Stimulated activated naive B cell treated with anti-CD40 and anti-IgM and Interleukin-4, amounts not matched to agents 10 μg/mL and 1 μg/mL and 100 μg/mL, for 72 hours (primary cell): ENCODE data around the gene DDTL.
"Not testable (repeated sequence)": the region's sequence is repeated elsewhere in the genome, so short reads cannot be mapped to it uniquely, and the experiment has no call there.

Experiments
- ATAC-seq, 2 donors: fragments of 150-1000 bp; cut with Tn5 transposase; replicated peaks; 2 replicates each; pipeline ENCODE4 v1.10.0; 2021; ENCODE audit warnings: moderate library complexity in 1 of 2
- DNase-seq: peaks from one replicate; pipeline ENCODE4 v3.0.0; 2021
- H3K27ac Mint-ChIP-seq: one replicate; pipeline ENCODE4 v1.8.0; 2022; ENCODE audit warnings: mild to moderate bottlenecking, mixed read lengths
- H3K27me3 Mint-ChIP-seq, 2 donors: one replicate each; pipeline ENCODE4 v1.8.0; 2022; ENCODE audit warnings: mixed read lengths in 2 of 2
- H3K36me3 Mint-ChIP-seq, 2 donors: one replicate each; pipeline ENCODE4 v1.8.0; 2022; ENCODE audit warnings: mixed read lengths in 2 of 2, mild to moderate bottlenecking in 1 of 2
- H3K4me1 Mint-ChIP-seq, 2 donors: one replicate each; pipeline ENCODE4 v1.8.0; 2022; ENCODE audit warnings: mixed read lengths in 2 of 2, mild to moderate bottlenecking in 1 of 2
- H3K4me3 Mint-ChIP-seq, 2 donors: one replicate each; pipeline ENCODE4 v1.8.0; 2022; ENCODE audit warnings: mild to moderate bottlenecking in 2 of 2, mixed read lengths in 2 of 2, moderate library complexity in 1 of 2
- H3K9me3 Mint-ChIP-seq, 2 donors: one replicate each; pipeline ENCODE4 v1.8.0; 2022; ENCODE audit warnings: mixed read lengths in 2 of 2, mild to moderate bottlenecking in 1 of 2

The DDTL gene

GRCh38 chr22:23966568-23966967 is at the start of gene DDTL:
Gene DDTL, plus strand, starts transcription at chr22:23966888. Its CDS starts 27 bp downstream, at chr22:23966915.
- not testable (repeated sequence) for H3K9me3 Mint-ChIP-seq, H3K27me3 Mint-ChIP-seq, H3K4me3 Mint-ChIP-seq, DNase-seq, H3K27ac Mint-ChIP-seq
- Mint-ChIP-seq H3K4me1 (peaks cover 13 to 18% of the 10 kb centered on the region in 2 donors), H3K36me3 (peaks cover 18 to 25% of the 10 kb centered on the region in 2 donors)
- peak; percentile 95 to 98 for ATAC-seq

- peaks cover 13 to 53% of the 10 kb centered on the region in 2 donors for H3K36me3 Mint-ChIP-seq
These were observed 46.4 kb upstream of the DDTL start for GRCh38 chr22:23920267-23920611.

GRCh38 chr22:23921586-23922201 is 45.0 kb upstream of the DDTL start:
- not testable (repeated sequence) for DNase-seq, ATAC-seq, H3K27me3 Mint-ChIP-seq, H3K4me3 Mint-ChIP-seq, H3K9me3 Mint-ChIP-seq, H3K27ac Mint-ChIP-seq, H3K4me1 Mint-ChIP-seq
- H3K36me3 Mint-ChIP-seq: peaks cover 24 to 55% of the 10 kb centered on the region in 2 donors

More at GRCh38 chr22:23920267-23920611, 46.4 kb upstream of the DDTL start:
- H3K27me3 Mint-ChIP-seq, H3K27ac Mint-ChIP-seq, DNase-seq, H3K4me3 Mint-ChIP-seq, ATAC-seq, H3K9me3 Mint-ChIP-seq: not testable (repeated sequence)
- peaks cover 4 to 16% of the 10 kb centered on the region in 2 donors for H3K4me1 Mint-ChIP-seq

GRCh38 chr22:23922921-23923320 is 43.8 kb upstream of the DDTL start:
- no peak overlapping the region for H3K27ac Mint-ChIP-seq
- no peak for DNase-seq
- H3K4me3 Mint-ChIP-seq: no peak overlapping the region
- H3K36me3 Mint-ChIP-seq: peaks cover 35 to 64% of the 10 kb centered on the region in 2 donors
- no peaks in the 10 kb centered on the region for H3K27me3 Mint-ChIP-seq
- H3K9me3 Mint-ChIP-seq: peaks cover 5% of the 10 kb centered on the region in 2 donors
- peaks cover 0 to 5% of the 10 kb centered on the region in 2 donors for H3K4me1 Mint-ChIP-seq
- ATAC-seq: no peak

GRCh38 chr22:23925020-23925606 is 41.6 kb upstream of the DDTL start:
- Mint-ChIP-seq H3K27me3 (no peaks in the 10 kb centered on the region), H3K36me3 (peaks cover 41 to 67% of the 10 kb centered on the region in 2 donors), H3K4me1 (peaks cover 6 to 15% of the 10 kb centered on the region in 2 donors), H3K4me3 (no peak overlapping the region), H3K9me3 (peaks cover 5% of the 10 kb centered on the region in 2 donors), H3K27ac (no peak overlapping the region)
- DNase-seq (no peak), ATAC-seq (no peak)

- Mint-ChIP-seq H3K36me3 (peaks cover 47 to 67% of the 10 kb centered on the region in 2 donors), H3K4me3 (no peak overlapping the region), H3K27me3 (no peaks in the 10 kb centered on the region), H3K27ac (no peak overlapping the region), H3K9me3 (peaks cover 5 to 10% of the 10 kb centered on the region in 2 donors), H3K4me1 (peaks cover 6 to 15% of the 10 kb centered on the region in 2 donors)
- ATAC-seq: no peak
- no peak for DNase-seq
These were observed 40.1 kb upstream of the DDTL start for GRCh38 chr22:23926561-23926960.

- ATAC-seq (no peak), DNase-seq (no peak)
- H3K27me3 Mint-ChIP-seq: no peaks in the 10 kb centered on the region
- no peaks in the 10 kb centered on the region for H3K9me3 Mint-ChIP-seq
- no peak overlapping the region for H3K4me3 Mint-ChIP-seq
- no peaks in the 10 kb centered on the region for H3K4me1 Mint-ChIP-seq
- no peak overlapping the region for H3K27ac Mint-ChIP-seq
- H3K36me3 Mint-ChIP-seq: no peaks in the 10 kb centered on the region
These were observed 28.2 kb upstream of the DDTL start for GRCh38 chr22:23938328-23939016.

GRCh38 chr22:23939017-23939357 is 27.7 kb upstream of the DDTL start:
- no peak for DNase-seq
- no peaks in the 10 kb centered on the region for H3K9me3 Mint-ChIP-seq
- no peak overlapping the region for H3K27ac Mint-ChIP-seq
- no peak overlapping the region for H3K4me3 Mint-ChIP-seq
- no peaks in the 10 kb centered on the region for H3K4me1 Mint-ChIP-seq
- ATAC-seq: no peak
- H3K27me3 Mint-ChIP-seq: no peaks in the 10 kb centered on the region
- no peaks in the 10 kb centered on the region for H3K36me3 Mint-ChIP-seq

- not testable (repeated sequence) for H3K9me3 Mint-ChIP-seq, ATAC-seq
These were observed 26.5 kb upstream of the DDTL start for GRCh38 chr22:23940166-23940565.

GRCh38 chr22:23947391-23947790 is 19.3 kb upstream of the DDTL start:
- H3K36me3 Mint-ChIP-seq, H3K9me3 Mint-ChIP-seq, ATAC-seq, DNase-seq, H3K27me3 Mint-ChIP-seq, H3K4me3 Mint-ChIP-seq, H3K27ac Mint-ChIP-seq, H3K4me1 Mint-ChIP-seq: not testable (repeated sequence)

More at GRCh38 chr22:23940166-23940565, 26.5 kb upstream of the DDTL start:
- H3K4me1 Mint-ChIP-seq, H3K4me3 Mint-ChIP-seq, H3K36me3 Mint-ChIP-seq, H3K27me3 Mint-ChIP-seq, DNase-seq, H3K27ac Mint-ChIP-seq: not testable (repeated sequence)

- H3K27ac Mint-ChIP-seq, ATAC-seq, H3K9me3 Mint-ChIP-seq: not testable (repeated sequence)
These were observed 16.9 kb upstream of the DDTL start for GRCh38 chr22:23949764-23950163.

GRCh38 chr22:23951383-23951782 is 15.3 kb upstream of the DDTL start:
- H3K4me1 Mint-ChIP-seq, H3K27me3 Mint-ChIP-seq, ATAC-seq, H3K9me3 Mint-ChIP-seq, H3K4me3 Mint-ChIP-seq, H3K36me3 Mint-ChIP-seq, H3K27ac Mint-ChIP-seq, DNase-seq: not testable (repeated sequence)

More at GRCh38 chr22:23949764-23950163, 16.9 kb upstream of the DDTL start:
- H3K4me1 Mint-ChIP-seq, H3K4me3 Mint-ChIP-seq, DNase-seq, H3K36me3 Mint-ChIP-seq, H3K27me3 Mint-ChIP-seq: not testable (repeated sequence)

- not testable (repeated sequence) for H3K4me3 Mint-ChIP-seq, H3K27me3 Mint-ChIP-seq, H3K9me3 Mint-ChIP-seq, H3K36me3 Mint-ChIP-seq, ATAC-seq, H3K4me1 Mint-ChIP-seq, H3K27ac Mint-ChIP-seq, DNase-seq
These were observed 13.8 kb upstream of the DDTL start for GRCh38 chr22:23952794-23953405.

- not testable (repeated sequence) for H3K27ac Mint-ChIP-seq, H3K9me3 Mint-ChIP-seq, DNase-seq, ATAC-seq, H3K4me3 Mint-ChIP-seq, H3K4me1 Mint-ChIP-seq, H3K27me3 Mint-ChIP-seq, H3K36me3 Mint-ChIP-seq
These were observed 13.2 kb upstream of the DDTL start for GRCh38 chr22:23953485-23953884.
